WI38 (cell line): Measurements from ENCODE around the gene ZNF101.
"Not testable (repeated sequence)": the region's sequence is repeated elsewhere in the genome, so short reads cannot be mapped to it uniquely, and the experiment has no call there.

ENCODE experiments used
- H3K4me3 ChIP-seq: 2 replicates; pipeline ENCODE4 v1.5.1; 2011; ENCODE audit warnings: low read depth, mild to moderate bottlenecking, control low read depth, low read length
- TF ChIP-seq, protein P1 (sequence below): IDR thresholded peaks from 2 replicates; pipeline ENCODE4 v1.5.1; 2012; ENCODE audit warnings: low read depth, mild to moderate bottlenecking, control low read depth, low read length

The ZNF101 gene

DNA sequence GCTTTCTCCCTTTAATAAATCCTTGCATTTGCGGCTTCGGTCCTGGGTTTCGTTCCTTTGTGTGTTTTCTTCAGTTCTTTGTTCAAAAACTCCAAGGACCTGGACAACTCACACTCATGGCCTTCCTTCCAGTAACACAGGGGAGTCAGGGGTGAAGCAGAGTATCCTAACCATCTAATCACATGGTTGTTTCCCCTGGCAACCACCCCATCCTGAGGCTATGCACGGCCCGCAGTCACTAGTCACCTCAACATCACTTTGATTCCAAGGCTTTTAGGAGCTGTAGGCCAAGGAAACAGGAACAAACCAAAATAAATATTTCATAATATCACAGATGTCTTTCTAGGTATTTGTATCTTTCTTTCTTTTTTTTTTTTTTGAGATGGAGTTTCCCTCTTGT lies 28.9 kb downstream of the ZNF101 start:
- H3K4me3 ChIP-seq, result no peak overlapping the region
- TF ChIP-seq, protein P1, sequence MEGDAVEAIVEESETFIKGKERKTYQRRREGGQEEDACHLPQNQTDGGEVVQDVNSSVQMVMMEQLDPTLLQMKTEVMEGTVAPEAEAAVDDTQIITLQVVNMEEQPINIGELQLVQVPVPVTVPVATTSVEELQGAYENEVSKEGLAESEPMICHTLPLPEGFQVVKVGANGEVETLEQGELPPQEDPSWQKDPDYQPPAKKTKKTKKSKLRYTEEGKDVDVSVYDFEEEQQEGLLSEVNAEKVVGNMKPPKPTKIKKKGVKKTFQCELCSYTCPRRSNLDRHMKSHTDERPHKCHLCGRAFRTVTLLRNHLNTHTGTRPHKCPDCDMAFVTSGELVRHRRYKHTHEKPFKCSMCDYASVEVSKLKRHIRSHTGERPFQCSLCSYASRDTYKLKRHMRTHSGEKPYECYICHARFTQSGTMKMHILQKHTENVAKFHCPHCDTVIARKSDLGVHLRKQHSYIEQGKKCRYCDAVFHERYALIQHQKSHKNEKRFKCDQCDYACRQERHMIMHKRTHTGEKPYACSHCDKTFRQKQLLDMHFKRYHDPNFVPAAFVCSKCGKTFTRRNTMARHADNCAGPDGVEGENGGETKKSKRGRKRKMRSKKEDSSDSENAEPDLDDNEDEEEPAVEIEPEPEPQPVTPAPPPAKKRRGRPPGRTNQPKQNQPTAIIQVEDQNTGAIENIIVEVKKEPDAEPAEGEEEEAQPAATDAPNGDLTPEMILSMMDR, result no peak

DNA sequence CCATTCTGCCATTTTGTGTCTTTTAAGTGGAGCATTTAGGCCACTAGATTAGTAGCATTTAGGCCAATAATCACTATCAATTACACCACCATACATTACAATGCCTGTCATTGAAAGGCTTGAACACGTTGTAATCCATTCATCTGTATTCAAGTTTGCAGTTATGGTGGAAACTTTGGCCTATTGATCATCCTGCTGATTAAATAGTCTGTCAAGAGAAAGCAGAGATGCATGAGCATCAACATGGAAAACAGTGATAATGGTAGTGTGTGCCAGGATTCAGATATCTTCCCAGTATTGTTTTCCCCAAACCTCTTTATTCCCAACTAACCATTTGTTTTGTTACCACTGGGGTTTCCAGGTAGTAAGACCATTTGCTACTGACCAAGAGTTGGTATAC lies 31.9 kb downstream of the ZNF101 start:
- not testable (repeated sequence) for H3K4me3 ChIP-seq

DNA sequence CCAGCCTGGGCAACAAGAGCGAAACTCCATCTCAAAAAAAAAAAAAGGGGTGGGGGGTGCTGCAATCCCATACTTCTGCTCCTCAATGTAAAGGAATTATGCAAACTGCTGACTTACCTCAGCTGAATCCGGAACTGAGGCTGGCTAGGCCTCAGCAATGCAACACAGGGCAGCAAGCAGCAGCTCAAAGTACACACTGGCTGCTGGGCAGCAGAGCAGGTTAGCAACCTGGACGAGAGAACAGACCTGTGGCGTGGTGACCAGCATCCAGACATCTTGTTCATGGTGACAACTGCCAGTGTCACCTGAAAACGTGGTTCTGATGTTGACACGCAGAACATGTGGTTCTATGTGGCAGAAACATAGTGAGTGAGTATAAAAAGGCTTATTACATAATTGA lies 36.2 kb downstream of the ZNF101 start:
- no peak overlapping the region for H3K4me3 ChIP-seq
- TF ChIP-seq, protein P1, result no peak

DNA sequence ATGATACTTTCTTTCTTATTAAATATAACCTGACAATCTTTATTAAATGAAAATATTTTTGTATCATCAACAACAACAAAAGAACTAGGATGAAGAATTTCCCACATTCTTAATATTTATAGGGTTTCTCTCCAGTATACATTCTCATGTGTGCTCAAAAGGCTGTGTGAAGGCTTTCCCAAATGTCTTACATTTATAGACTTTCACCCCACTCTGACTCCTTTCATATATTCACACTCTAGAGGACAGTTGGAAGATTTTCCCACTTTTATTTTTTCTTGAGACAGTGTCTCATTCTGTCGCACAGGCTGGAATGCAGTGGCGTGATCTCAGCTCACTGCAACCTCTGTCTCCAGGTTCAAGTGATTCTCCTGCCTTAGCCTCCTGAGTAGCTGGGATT lies 41.9 kb downstream of the ZNF101 start:
- TF ChIP-seq, protein P1, result no peak
- no peak overlapping the region for H3K4me3 ChIP-seq

DNA sequence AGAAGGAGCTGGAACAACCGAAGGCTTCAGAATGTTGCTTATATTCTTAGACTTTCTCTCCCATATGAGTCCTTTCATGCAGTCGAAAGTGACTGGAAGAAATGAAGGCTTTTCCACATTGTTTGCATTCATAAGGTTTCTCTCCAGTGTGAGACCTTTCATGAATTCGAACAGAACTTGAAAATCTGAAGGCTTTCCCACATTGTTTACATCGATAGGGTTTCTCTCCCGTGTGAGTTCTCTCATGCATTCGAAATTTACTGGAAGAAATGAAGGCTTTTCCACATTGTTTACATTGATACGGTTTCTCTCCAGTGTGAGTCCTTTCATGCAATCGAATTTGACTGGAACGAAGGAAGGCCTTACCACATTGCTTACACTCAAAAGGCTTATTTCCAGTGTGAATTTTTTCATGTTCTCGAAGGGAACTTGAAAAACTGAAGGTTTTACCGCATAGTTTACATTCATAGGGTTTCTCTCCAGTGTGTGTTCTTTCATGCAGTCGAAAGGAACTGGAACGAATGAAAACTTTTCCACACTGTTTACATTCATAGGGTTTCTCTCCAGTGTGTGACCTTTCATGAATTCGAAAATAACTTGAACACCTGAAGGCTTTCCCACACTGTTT lies 42.8 kb downstream of the ZNF101 start:
- TF ChIP-seq, protein P1, result no peak
- no peak overlapping the region for H3K4me3 ChIP-seq

DNA sequence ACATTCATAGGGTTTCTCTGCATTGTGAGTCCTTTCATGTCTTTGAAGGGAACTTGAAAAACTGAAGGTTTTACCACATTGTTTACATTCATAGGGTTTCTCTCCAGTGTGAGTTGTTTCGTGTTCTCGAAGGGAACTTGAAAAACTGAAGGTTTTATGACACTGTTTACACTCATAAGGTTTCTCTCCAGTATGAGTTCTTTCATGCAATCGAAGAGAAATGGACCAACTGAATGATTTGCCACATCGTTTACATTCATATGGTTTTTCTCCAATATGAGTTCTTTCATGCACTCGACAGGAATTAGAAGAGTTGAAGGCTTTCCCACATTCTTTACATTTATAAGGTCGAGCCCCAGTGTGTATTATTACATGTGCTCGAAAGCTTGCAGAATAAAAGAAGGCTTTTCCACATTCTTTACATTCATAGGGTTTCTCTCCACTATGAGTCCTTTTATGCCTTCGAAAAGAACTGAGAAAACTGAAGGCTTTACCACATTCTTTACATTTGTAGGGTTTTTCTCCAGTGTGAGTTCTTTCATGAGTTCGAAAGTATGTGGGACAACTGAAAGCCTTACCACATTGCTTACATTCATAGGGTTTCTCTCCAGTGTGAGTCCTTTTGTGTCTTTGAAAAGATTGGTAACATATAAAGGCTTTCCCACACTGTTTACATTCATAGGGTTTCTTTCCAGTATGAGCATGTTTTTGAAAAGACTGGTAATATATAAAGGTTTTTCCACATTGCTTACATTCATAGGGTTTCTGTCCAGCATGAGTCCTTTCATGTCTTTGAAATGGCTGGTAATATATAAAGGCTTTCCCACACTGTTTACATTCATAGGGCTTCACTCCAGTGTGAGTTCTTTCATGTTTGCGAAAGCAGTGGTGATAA lies 43.5 kb downstream of the ZNF101 start:
- H3K4me3 ChIP-seq, result no peak overlapping the region
- TF ChIP-seq, protein P1, result no peak

DNA sequence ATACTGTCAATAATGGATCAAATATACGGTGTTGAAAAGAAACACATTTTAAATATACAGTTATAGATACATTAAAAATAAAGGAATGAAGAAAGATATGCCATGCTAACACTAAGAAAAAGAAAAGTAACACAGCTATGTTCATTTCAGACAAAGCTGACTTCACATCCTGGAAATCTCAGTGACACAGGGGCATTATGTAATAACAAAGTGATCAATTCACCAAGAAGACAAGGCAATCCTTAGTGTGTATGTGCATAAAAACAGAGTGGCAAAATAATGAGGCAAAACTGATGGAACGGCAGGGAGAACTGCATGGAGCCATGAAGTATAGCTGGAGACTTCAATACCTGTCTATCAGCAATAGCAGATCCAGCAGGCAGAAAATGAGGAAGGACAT lies 51.2 kb downstream of the ZNF101 start:
- TF ChIP-seq, protein P1, result no peak
- H3K4me3 ChIP-seq, result no peak overlapping the region
